ENCODE results near the gene CXCL14. TPM values are rescaled to one million over a fixed set of nuclear protein-coding genes. Genes with fewer than 3 reads are reported as not detected.
A peak's percentile ranks its signal among the peaks of the same experiment; 100 is the strongest.

CXCL14 gene
- total and polyA plus RNA-seq, 12 donors = 0.06 to 30.0 (median 2.0) TPM

- Histone ChIP-seq H3K9me3 (replicated peaks in 1 of 3) (no peaks in the 10 kb centered on the region), H3K27ac (no peak overlapping the region), H3K4me3 (no peak overlapping the region), H3K27me3 (peaks cover 14% of the 10 kb centered on the region), H3K36me3 (replicated peaks in 1 of 2) (no peaks in the 10 kb centered on the region), H3K4me1 (replicated peaks in 1 of 2) (no peaks in the 10 kb centered on the region)
- 14 to 21% (median 18%) methylated on average over 7 to 8 of the region's 8 CpGs for WGBS, 4 donors
- intact Hi-C loops (cut with DNase I) = loop anchor here (2.0 to 5.0 kb wide), 3 partner anchors 87 to 278 kb away; partner anchors contain the start of gene SLC25A48 (in 1 of the 2)
- no peak for TF ChIP-seq POLR2A (IDR thresholded peaks at IDR 0.05)
- TF ChIP-seq CTCF (IDR thresholded peaks at IDR 0.05) = peak in 2 of 6 experiments; percentile 4 to 20
- peak in 1 of 7 donors; percentile 22 for DNase-seq
Measured at GRCh38 chr5:135553688-135554462, 24.9 kb downstream of the CXCL14 start.

GRCh38 chr5:135551593-135552447 is 27.0 kb downstream of the CXCL14 start:
- WGBS, 4 donors = 32 to 36% (median 34%) methylated on average over 15 of the region's 15 CpGs
- TF ChIP-seq POLR2A (IDR thresholded peaks at IDR 0.05) (no peak), CTCF (IDR thresholded peaks at IDR 0.05) (peak; percentile 85 to 90 (median 88))
- H3K9me3 ChIP-seq (replicated peaks in 1 of 3) = no peaks in the 10 kb centered on the region
- intact Hi-C loops (cut with DNase I) = loop anchor here (2.0 to 5.0 kb wide), 3 partner anchors 85 to 280 kb away; partner anchors contain the start of gene SLC25A48 (in 1 of the 2)
- peak; percentile 69 to 91 (median 77) for DNase-seq
- no peak overlapping the region for H3K4me3 ChIP-seq
- H3K27ac ChIP-seq = no peak overlapping the region
- H3K36me3 ChIP-seq (replicated peaks in 1 of 2) = no peaks in the 10 kb centered on the region
- peaks cover 23% of the 10 kb centered on the region for H3K27me3 ChIP-seq
- H3K4me1 ChIP-seq (replicated peaks in 1 of 2) = no peaks in the 10 kb centered on the region

- no peak for DNase-seq
- no peaks in the 10 kb centered on the region for H3K9me3 ChIP-seq (replicated peaks in 1 of 3)
- TF ChIP-seq POLR2A (IDR thresholded peaks at IDR 0.05) (no peak), CTCF (IDR thresholded peaks at IDR 0.05) (no peak)
- intact Hi-C loops (cut with DNase I) = no loop called here
- 30 to 41% (median 40%) methylated on average over 4 of the region's 4 CpGs for WGBS, 4 donors
- H3K27me3 ChIP-seq = peaks cover 31% of the 10 kb centered on the region
- no peak overlapping the region for H3K4me3 ChIP-seq
- peaks cover 2 to 4% of the 10 kb centered on the region in 2 donors for H3K4me1 ChIP-seq (replicated peaks in 1 of 2)
- H3K27ac ChIP-seq = no peak overlapping the region
- H3K36me3 ChIP-seq (replicated peaks in 1 of 2) = no peaks in the 10 kb centered on the region
Measured at GRCh38 chr5:135549413-135549812, 29.4 kb downstream of the CXCL14 start.

All from adrenal gland (tissue), 12 donors.